ENCODE measurements around the gene KIAA0232. TPM values are rescaled to one million over a fixed set of nuclear protein-coding genes. Genes with fewer than 3 reads are reported as not detected.

The KIAA0232 gene
- total and polyA plus RNA-seq, 9 of the 15 experiments (the other 6 are each of a cell fraction or from before 2014, with no cell fraction given) = 3.5 to 17.4 (median 13.0) TPM

DNA sequence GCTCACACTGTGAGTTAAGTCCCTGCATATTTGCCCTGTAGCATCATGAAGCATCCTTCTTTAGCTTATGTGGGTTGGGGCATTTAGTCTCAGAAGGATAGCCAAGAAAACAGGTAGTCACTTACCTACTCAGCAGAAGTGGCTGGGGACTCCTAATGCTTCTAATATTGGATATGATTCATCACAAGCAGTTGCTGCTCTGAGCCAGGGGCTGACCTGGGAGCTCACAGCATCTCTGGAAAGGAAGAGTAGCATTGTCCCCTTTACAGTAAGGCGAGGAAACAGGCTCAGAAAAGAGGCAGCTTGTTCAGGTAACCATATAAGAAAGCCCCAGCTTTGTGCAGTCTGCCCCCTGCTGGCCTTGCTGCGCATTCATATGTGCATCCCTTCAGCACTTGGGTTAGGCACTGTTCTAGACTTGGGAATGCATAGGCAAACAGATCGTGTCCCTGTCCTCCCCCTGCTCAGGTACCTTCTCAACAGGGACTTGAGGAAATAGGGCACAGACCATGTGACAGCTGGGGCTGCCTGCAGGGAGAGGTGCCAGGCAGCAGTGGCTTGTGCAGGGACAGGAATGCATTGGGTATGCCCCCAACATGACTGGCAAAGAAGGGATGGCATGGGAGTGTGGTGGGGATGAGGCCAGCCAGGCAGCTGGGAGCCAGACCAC is 91.4 kb downstream of the KIAA0232 start:
- Histone ChIP-seq H4K20me1 (replicated peaks; ENCODE audit: control insufficient read depth, insufficient read depth, low read length) (peaks cover 5% of the 10 kb centered on the region), H3K4me3 (no peak overlapping the region), H2AFZ (ENCODE audit: low read depth, low read length) (no peak overlapping the region), H3K4me2 (ENCODE audit: insufficient read depth, low read length) (no peak overlapping the region), H3K9me1 (ENCODE audit: control insufficient read depth, insufficient read depth, low read length) (no peaks in the 10 kb centered on the region), H3K79me2 (ENCODE audit: control insufficient read depth, insufficient read depth, low read length) (0 out of 3 replicates have a peak, but pooled peaks cover 7% of the 10 kb centered on the region), H3K27ac (ENCODE audit: extremely low read depth, low read depth, low read length) (no peak overlapping the region), H3K27me3 (ENCODE audit: control insufficient read depth in 2 of 2, insufficient read depth in 2 of 2, low read length in 2 of 2) (no peaks in the 10 kb centered on the region), H3K9me3 (replicated peaks; ENCODE audit: control insufficient read depth, insufficient read depth, low read depth, low read length) (no peaks in the 10 kb centered on the region), H3K36me3 (ENCODE audit: control insufficient read depth, insufficient read depth, low read length) (peaks cover 76% of the 10 kb centered on the region), H3K4me1 (replicated peaks in 1 of 2; ENCODE audit: control insufficient read depth in 2 of 2, insufficient read depth in 2 of 2, low read length in 2 of 2) (no peaks in the 10 kb centered on the region; a peak in 1 of 5 replicates), H3K9ac (ENCODE audit: insufficient read depth in 1 of 2, low read depth in 2 of 2, low read length in 2 of 2) (no peak overlapping the region)
- no TSS peak for BruUV-seq (replicated peaks)
- WGBS (ENCODE audit: insufficient coverage, low coverage, missing lambda C conversion rate) = 23% methylated on average over 3 of the region's 3 CpGs
- CTCF ChIA-PET (ENCODE audit: low intra/inter-chr PET ratio) = interaction anchor here (1.0 to 4.7 kb wide), 2 partner anchors 153 to 156 kb away, joined by 3 to 66 read pairs; no protein-coding TSS in a partner anchor
- POLR2A ChIA-PET = interaction anchor here (0.6 to 2.0 kb wide), 15 partner anchors 9 to 243 kb away, joined by 3 to 8 read pairs (median 3); partner anchors contain the start of gene GRPEL1
- ATAC-seq = peak; percentile 95
- FAIRE-seq = peak; percentile 89
- DNase-seq (ENCODE audit: extremely low read depth in 1 of 4, low spot score in 3 of 4) = peak; percentile 58 to 80 (median 68)
- in situ Hi-C loops (cut with MboI) (no loop called here), intact Hi-C loops (cut with micrococcal nuclease) (loop anchor here (1.0 kb wide), 2 partner anchors 91 to 154 kb away; no protein-coding TSS in a partner anchor)
- TF ChIP-seq, protein P1, sequence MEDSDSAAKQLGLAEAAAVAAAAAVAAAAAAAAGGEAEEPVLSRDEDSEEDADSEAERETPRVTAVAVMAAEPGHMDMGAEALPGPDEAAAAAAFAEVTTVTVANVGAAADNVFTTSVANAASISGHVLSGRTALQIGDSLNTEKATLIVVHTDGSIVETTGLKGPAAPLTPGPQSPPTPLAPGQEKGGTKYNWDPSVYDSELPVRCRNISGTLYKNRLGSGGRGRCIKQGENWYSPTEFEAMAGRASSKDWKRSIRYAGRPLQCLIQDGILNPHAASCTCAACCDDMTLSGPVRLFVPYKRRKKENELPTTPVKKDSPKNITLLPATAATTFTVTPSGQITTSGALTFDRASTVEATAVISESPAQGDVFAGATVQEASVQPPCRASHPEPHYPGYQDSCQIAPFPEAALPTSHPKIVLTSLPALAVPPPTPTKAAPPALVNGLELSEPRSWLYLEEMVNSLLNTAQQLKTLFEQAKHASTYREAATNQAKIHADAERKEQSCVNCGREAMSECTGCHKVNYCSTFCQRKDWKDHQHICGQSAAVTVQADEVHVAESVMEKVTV (CRISPR knock-in tag; IDR thresholded peaks at IDR 0.05) = peak; percentile 70
- TF ChIP-seq, protein P2, sequence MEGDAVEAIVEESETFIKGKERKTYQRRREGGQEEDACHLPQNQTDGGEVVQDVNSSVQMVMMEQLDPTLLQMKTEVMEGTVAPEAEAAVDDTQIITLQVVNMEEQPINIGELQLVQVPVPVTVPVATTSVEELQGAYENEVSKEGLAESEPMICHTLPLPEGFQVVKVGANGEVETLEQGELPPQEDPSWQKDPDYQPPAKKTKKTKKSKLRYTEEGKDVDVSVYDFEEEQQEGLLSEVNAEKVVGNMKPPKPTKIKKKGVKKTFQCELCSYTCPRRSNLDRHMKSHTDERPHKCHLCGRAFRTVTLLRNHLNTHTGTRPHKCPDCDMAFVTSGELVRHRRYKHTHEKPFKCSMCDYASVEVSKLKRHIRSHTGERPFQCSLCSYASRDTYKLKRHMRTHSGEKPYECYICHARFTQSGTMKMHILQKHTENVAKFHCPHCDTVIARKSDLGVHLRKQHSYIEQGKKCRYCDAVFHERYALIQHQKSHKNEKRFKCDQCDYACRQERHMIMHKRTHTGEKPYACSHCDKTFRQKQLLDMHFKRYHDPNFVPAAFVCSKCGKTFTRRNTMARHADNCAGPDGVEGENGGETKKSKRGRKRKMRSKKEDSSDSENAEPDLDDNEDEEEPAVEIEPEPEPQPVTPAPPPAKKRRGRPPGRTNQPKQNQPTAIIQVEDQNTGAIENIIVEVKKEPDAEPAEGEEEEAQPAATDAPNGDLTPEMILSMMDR (IDR thresholded peaks at IDR 0.05 in 2 of 3, conservative IDR thresholded peaks at IDR 0.05 in 1 of 3; ENCODE audit: insufficient read depth in 2 of 3, low read depth in 1 of 3, low read length in 3 of 3) = peak; percentile 81 to 90 (median 89)
- no peak for TF ChIP-seq ZNF280A (IDR thresholded peaks at IDR 0.05; ENCODE audit: low read depth, partially characterized antibody)
- TF ChIP-seq REST (IDR thresholded peaks at IDR 0.05; ENCODE audit: borderline replicate concordance) = peak; percentile 85
- no peak for TF ChIP-seq REST (CRISPR knock-in tag; IDR thresholded peaks at IDR 0.05; ENCODE audit: low read depth)

Measured in K562 (cell line).